Neural progenitor cell (in vitro differentiated cells): ENCODE measurements around the gene SLC2A5. TPM values are rescaled to one million over a fixed set of nuclear protein-coding genes. Genes with fewer than 3 reads are reported as not detected.
"Not testable (repeated sequence)": the region's sequence is repeated elsewhere in the genome, so short reads cannot be mapped to it uniquely, and the experiment has no call there.

ENCODE experiments used
- DNase-seq: peaks from one replicate; pipeline ENCODE4 v3.0.0-alpha.2; 2016; ENCODE audit warnings: low spot score
- H2AFZ ChIP-seq: fragments of 200-600 bp; sonication (generic); replicated peaks from 2 replicates; pipeline ENCODE4 v1.6.1; 2016; ENCODE audit warnings: antibody characterized with exemption
- H3F3A ChIP-seq: fragments of 200-600 bp; sonication (generic); 2 replicates; pipeline ENCODE4 v1.6.1; 2016; ENCODE audit warnings: antibody characterized with exemption, low read depth
- H3K27ac ChIP-seq: fragments of 200-600 bp; sonication (generic); 2 replicates; pipeline ENCODE4 v1.5.1; 2016; ENCODE audit warnings: mild to moderate bottlenecking
- H3K27me3 ChIP-seq: fragments of 200-600 bp; sonication (generic); 2 replicates; pipeline ENCODE4 v1.6.1; 2016; ENCODE audit warnings: mild to moderate bottlenecking, moderate library complexity
- H3K36me3 ChIP-seq: fragments of 200-600 bp; sonication (generic); 2 replicates; pipeline ENCODE4 v1.5.1; 2016
- H3K4me1 ChIP-seq: fragments of 200-600 bp; sonication (generic); 2 replicates; pipeline ENCODE4 v1.6.1; 2016; ENCODE audit warnings: mixed run types
- H3K4me2 ChIP-seq: fragments of 200-600 bp; sonication (generic); 2 replicates; pipeline ENCODE4 v1.6.1; 2016
- H3K4me3 ChIP-seq: fragments of 200-600 bp; sonication (generic); 2 replicates; pipeline ENCODE4 v1.5.1; 2016
- H3K79me2 ChIP-seq: fragments of 200-600 bp; sonication (generic); 2 replicates; pipeline ENCODE4 v1.6.1; 2016; ENCODE audit warnings: low read depth
- H3K9ac ChIP-seq: fragments of 200-600 bp; sonication (generic); 2 replicates; pipeline ENCODE4 v1.6.1; 2016
- H3K9me3 ChIP-seq: fragments of 200-600 bp; sonication (generic); 2 replicates; pipeline ENCODE4 v1.5.1; 2016; ENCODE audit warnings: low read depth
- H4K20me1 ChIP-seq: fragments of 200-600 bp; sonication (generic); 2 replicates; pipeline ENCODE4 v1.6.1; 2016; ENCODE audit warnings: low read depth
- H3K27ac Mint-ChIP-seq: 3 replicates; pipeline ENCODE4 v1.8.0; 2021; ENCODE audit warnings: mixed read lengths
- H3K27me3 Mint-ChIP-seq: 2 replicates; pipeline ENCODE4 v1.8.0; 2022; ENCODE audit warnings: low read depth, mild to moderate bottlenecking, inconsistent platforms, moderate library complexity, mixed read lengths; ENCODE audit not compliant: insufficient read depth
- H3K36me3 Mint-ChIP-seq: 3 replicates; pipeline ENCODE4 v1.8.0; 2021; ENCODE audit warnings: mixed read lengths
- H3K4me1 Mint-ChIP-seq: 3 replicates; pipeline ENCODE4 v1.8.0; 2021; ENCODE audit warnings: mixed read lengths
- H3K4me3 Mint-ChIP-seq: 3 replicates; pipeline ENCODE4 v1.8.0; 2021; ENCODE audit warnings: mild to moderate bottlenecking, moderate library complexity, mixed read lengths
- H3K9me3 Mint-ChIP-seq: 3 replicates; pipeline ENCODE4 v1.8.0; 2020; ENCODE audit warnings: mixed read lengths
- CTCF ChIP-seq: fragments of 200-600 bp; sonication (generic); IDR thresholded peaks from 2 replicates; pipeline ENCODE4 v1.5.1; 2017; ENCODE audit warnings: antibody characterized with exemption, mild to moderate bottlenecking
- EZH2 ChIP-seq: fragments of 200-600 bp; sonication (generic); IDR thresholded peaks from 2 replicates; pipeline ENCODE4 v1.6.1; 2017; ENCODE audit warnings: antibody characterized with exemption, mild to moderate bottlenecking, moderate library complexity
- EZH2phosphoT487 ChIP-seq: fragments of 200-600 bp; sonication (generic); IDR thresholded peaks from 2 replicates; pipeline ENCODE4 v1.6.1; 2017; ENCODE audit warnings: antibody characterized with exemption
- total RNA-seq: library from RNA; depleted of rRNA; stranded (reverse); fragments of >200 nt; gene quantifications from 2 replicates; pipeline ENCODE4 v1.2.3, GENCODE V29; 2015; ENCODE audit warnings: low replicate concordance

SLC2A5 gene
- total RNA-seq, 1 donor from 2014 or later: not detected

GRCh38 chr1:9035226-9035625 lies 34.2 kb downstream of the SLC2A5 start:
- Histone ChIP-seq H3K9me3 (no peaks in the 10 kb centered on the region), H3K27ac (no peak overlapping the region), H3K9ac (no peak overlapping the region), H3K79me2 (no peaks in the 10 kb centered on the region), H3K36me3 (no peaks in the 10 kb centered on the region), H3K4me1 (no peaks in the 10 kb centered on the region), H3F3A (no peaks in the 10 kb centered on the region), H3K4me3 (no peak overlapping the region), H2AFZ (no peak overlapping the region), H3K4me2 (no peak overlapping the region), H4K20me1 (no peaks in the 10 kb centered on the region), H3K27me3 (no peaks in the 10 kb centered on the region)
- TF ChIP-seq EZH2phosphoT487: no peak
- no peak for TF ChIP-seq EZH2
- TF ChIP-seq CTCF: no peak
- DNase-seq: no peak
- Mint-ChIP-seq H3K36me3 (no peaks in the 10 kb centered on the region), H3K27me3 (peaks cover 5% of the 10 kb centered on the region), H3K27ac (no peak overlapping the region), H3K4me3 (no peak overlapping the region), H3K4me1 (no peaks in the 10 kb centered on the region), H3K9me3 (peaks cover 29% of the 10 kb centered on the region)

DNA sequence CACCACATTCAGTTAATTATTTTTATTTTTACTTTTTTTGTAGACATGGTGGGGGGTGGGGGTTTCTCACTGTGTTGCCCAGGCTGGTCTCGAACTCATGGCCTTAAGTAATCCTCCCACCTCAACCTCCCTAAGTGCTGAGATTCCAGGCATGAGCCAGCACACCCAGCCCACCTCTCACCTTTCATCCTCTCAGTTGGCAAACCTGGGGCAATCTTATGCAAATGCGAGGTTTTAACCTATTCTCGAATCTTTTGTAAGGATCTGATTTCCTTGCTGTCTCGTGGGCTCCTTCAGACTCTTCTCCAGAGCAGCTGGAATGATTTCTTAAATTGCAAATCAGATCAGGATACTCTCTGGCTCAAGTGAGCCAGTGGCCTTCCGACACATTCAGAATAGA lies 36.1 kb downstream of the SLC2A5 start:
- Histone ChIP-seq H3K4me2 (no peak overlapping the region), H3K9me3 (no peaks in the 10 kb centered on the region), H3F3A (no peaks in the 10 kb centered on the region), H3K27ac (no peak overlapping the region), H3K79me2 (no peaks in the 10 kb centered on the region), H3K9ac (no peak overlapping the region), H3K27me3 (no peaks in the 10 kb centered on the region), H2AFZ (no peak overlapping the region), H3K4me3 (no peak overlapping the region), H3K36me3 (no peaks in the 10 kb centered on the region), H3K4me1 (no peaks in the 10 kb centered on the region), H4K20me1 (no peaks in the 10 kb centered on the region)
- Mint-ChIP-seq H3K4me3 (no peak overlapping the region), H3K27ac (no peak overlapping the region), H3K9me3 (peaks cover 34% of the 10 kb centered on the region), H3K36me3 (no peaks in the 10 kb centered on the region), H3K27me3 (peaks cover 12% of the 10 kb centered on the region), H3K4me1 (no peaks in the 10 kb centered on the region)
- DNase-seq: no peak
- TF ChIP-seq EZH2phosphoT487 (no peak), CTCF (no peak), EZH2 (no peak)

- H3K4me1 ChIP-seq: no peaks in the 10 kb centered on the region
- DNase-seq: no peak
- H3K27ac ChIP-seq: no peak overlapping the region
- no peaks in the 10 kb centered on the region for H4K20me1 ChIP-seq
- H3K4me3 Mint-ChIP-seq: no peak overlapping the region
- H3K9me3 Mint-ChIP-seq: peaks cover 31% of the 10 kb centered on the region
- no peaks in the 10 kb centered on the region for H3K36me3 Mint-ChIP-seq
- no peak overlapping the region for H3K27ac Mint-ChIP-seq
- H3K36me3 ChIP-seq: no peaks in the 10 kb centered on the region
- H3K27me3 ChIP-seq: no peaks in the 10 kb centered on the region
- H3K27me3 Mint-ChIP-seq: peaks cover 12% of the 10 kb centered on the region
- no peaks in the 10 kb centered on the region for H3K9me3 ChIP-seq
- no peaks in the 10 kb centered on the region for H3K4me1 Mint-ChIP-seq
- H3F3A ChIP-seq: no peaks in the 10 kb centered on the region
- no peak overlapping the region for H2AFZ ChIP-seq
- no peak overlapping the region for H3K4me2 ChIP-seq
- H3K4me3 ChIP-seq: no peak overlapping the region
- no peak overlapping the region for H3K9ac ChIP-seq
- TF ChIP-seq EZH2phosphoT487 (no peak), CTCF (no peak), EZH2 (no peak)
- no peaks in the 10 kb centered on the region for H3K79me2 ChIP-seq
These were observed 37.8 kb downstream of the SLC2A5 start for GRCh38 chr1:9031484-9032259.

GRCh38 chr1:9031077-9031476 lies 38.4 kb downstream of the SLC2A5 start:
- not testable (repeated sequence) for H3K4me3 Mint-ChIP-seq, H2AFZ ChIP-seq, H3K27ac ChIP-seq, H3K79me2 ChIP-seq, H3K9me3 ChIP-seq, H4K20me1 ChIP-seq, H3K4me2 ChIP-seq, H3K4me3 ChIP-seq, H3F3A ChIP-seq, H3K36me3 ChIP-seq, H3K36me3 Mint-ChIP-seq, H3K27me3 ChIP-seq, H3K4me1 Mint-ChIP-seq, DNase-seq, H3K9ac ChIP-seq, H3K27ac Mint-ChIP-seq, H3K4me1 ChIP-seq
- Mint-ChIP-seq H3K9me3 (peaks cover 31% of the 10 kb centered on the region), H3K27me3 (peaks cover 12% of the 10 kb centered on the region)
